ENCODE results near the gene N4BP3. TPM values are rescaled to one million over a fixed set of nuclear protein-coding genes. Genes with fewer than 3 reads are reported as not detected.

Gene N4BP3
- total and polyA plus RNA-seq, 2 of the 4 experiments (the other 2 are of a cell fraction): 0.14 to 0.18 TPM

- Histone ChIP-seq H3K27ac (ENCODE audit: insufficient read depth, low read length) (no peak overlapping the region), H3K9me1 (ENCODE audit: insufficient read depth, low read length) (no peaks in the 10 kb centered on the region), H4K20me1 (ENCODE audit: insufficient read depth, low read length) (no peaks in the 10 kb centered on the region), H2AFZ (replicated peaks; ENCODE audit: low read length, poor library complexity) (no peak overlapping the region), H3K14ac (replicated peaks; ENCODE audit: low read depth, low read length) (no peak overlapping the region), H4K8ac (ENCODE audit: low read depth in 2 of 2, low read length in 2 of 2) (no peak overlapping the region), H3K79me1 (ENCODE audit: low read depth in 1 of 2, low read length in 2 of 2) (no peaks in the 10 kb centered on the region), H3K9me3 (ENCODE audit: control insufficient read depth, insufficient read depth, low read length) (no peaks in the 10 kb centered on the region), H2AK9ac (replicated peaks; ENCODE audit: low read depth, low read length, poor library complexity) (no peak overlapping the region), H2BK15ac (ENCODE audit: low read depth, low read length) (no peak overlapping the region), H3K56ac (ENCODE audit: extremely low read depth, insufficient read depth, low read length) (no peak overlapping the region), H3K4me2 (ENCODE audit: low read depth, low read length) (no peak overlapping the region), H3K4me3 (ENCODE audit: insufficient read depth, low read depth, low read length) (no peak overlapping the region), H3K27me3 (ENCODE audit: control insufficient read depth, insufficient read depth, low read length) (peaks cover 35% of the 10 kb centered on the region), H3K23ac (ENCODE audit: low read depth, low read length) (no peak overlapping the region), H4K5ac (ENCODE audit: low read depth, low read length) (no peak overlapping the region), H2AK5ac (ENCODE audit: low read depth, low read length) (no peak overlapping the region), H3K4ac (ENCODE audit: low read depth, low read length) (no peak overlapping the region), H4K91ac (ENCODE audit: insufficient read depth, low read depth, low read length) (no peak overlapping the region), H3K9ac (ENCODE audit: low read depth, low read length) (no peak overlapping the region), H2BK5ac (ENCODE audit: low read depth, low read length, poor library complexity, severe bottlenecking) (no peak overlapping the region), H2BK120ac (ENCODE audit: low read depth, low read length) (no peak overlapping the region), H2BK20ac (ENCODE audit: low read depth, low read length) (no peak overlapping the region), H3K4me1 (ENCODE audit: control insufficient read depth, insufficient read depth, low read length) (no peaks in the 10 kb centered on the region), H3K36me3 (ENCODE audit: control insufficient read depth, insufficient read depth, low read length) (no peaks in the 10 kb centered on the region), H3K18ac (ENCODE audit: low read depth, low read length) (no peak overlapping the region)
- ChIA-PET POLR2A (ENCODE audit: unreplicated experiment) (interaction anchor here (0.6 kb wide), 1 partner anchor 484 kb away, joined by 5 read pairs; no protein-coding TSS in a partner anchor), CTCF (no interaction called here)
- no peak for ATAC-seq (ENCODE audit: low read depth)
- DNase-seq: no peak
- dilution Hi-C loops (cut with HindIII; ENCODE audit: low sequenced_read_pairs, unreplicated experiment) (no loop called here), in situ Hi-C loops (cut with MboI; ENCODE audit: low sequenced_read_pairs) (no loop called here), intact Hi-C loops (cut with micrococcal nuclease) (no loop called here)
- BruUV-seq (replicated peaks): no TSS peak
- WGBS, 2 experiments (ENCODE audit: extremely low coverage in 2 of 2, insufficient read length in 1 of 2): no CpG with 5 or more reads among the region's 6 CpGs
- no peak for TF ChIP-seq MXI1 (IDR thresholded peaks at IDR 0.05; ENCODE audit: borderline replicate concordance, low read depth, low read length)
- no peak for TF ChIP-seq MAZ (IDR thresholded peaks at IDR 0.05; ENCODE audit: borderline replicate concordance, low read depth, low read length)
- TF ChIP-seq FOS (IDR thresholded peaks at IDR 0.05; ENCODE audit: low read depth, low read length): no peak
- no peak for TF ChIP-seq NFE2L2 (IDR thresholded peaks at IDR 0.05; ENCODE audit: low read depth, low read length)
Observed at GRCh38 chr5:178085316-178085715, 28.0 kb upstream of the N4BP3 start.

All from IMR-90 (cell line).